ENCODE results near the gene KCNH5.

Gene KCNH5

GRCh38 chr14:63039866-63040265 is 5.4 kb downstream of the KCNH5 start:
- Histone ChIP-seq H3K4me1 (ENCODE audit: control insufficient read depth, low read depth, low read length) (peaks cover 9% of the 10 kb centered on the region), H3K9me3 (ENCODE audit: control insufficient read depth, low read depth, low read length) (no peaks in the 10 kb centered on the region), H3K36me3 (ENCODE audit: control insufficient read depth, low read depth, low read length) (no peaks in the 10 kb centered on the region), H3K27ac (ENCODE audit: low read length) (no peak overlapping the region), H3K4me3 (ENCODE audit: low read length) (no peak overlapping the region), H3K9ac (ENCODE audit: low read length) (no peak overlapping the region), H3K27me3 (ENCODE audit: control insufficient read depth, insufficient read depth, low read length) (peaks cover 14% of the 10 kb centered on the region)

GRCh38 chr14:63032641-63033040 is 12.6 kb downstream of the KCNH5 start:
- peaks cover 4% of the 10 kb centered on the region for H3K4me1 ChIP-seq (ENCODE audit: control insufficient read depth, low read depth, low read length)
- no peak overlapping the region for H3K9ac ChIP-seq (ENCODE audit: low read length)
- H3K4me3 ChIP-seq (ENCODE audit: low read length): no peak overlapping the region
- H3K36me3 ChIP-seq (ENCODE audit: control insufficient read depth, low read depth, low read length): no peaks in the 10 kb centered on the region
- H3K27ac ChIP-seq (ENCODE audit: low read length): no peak overlapping the region
- H3K27me3 ChIP-seq (ENCODE audit: control insufficient read depth, insufficient read depth, low read length): no peaks in the 10 kb centered on the region
- no peaks in the 10 kb centered on the region for H3K9me3 ChIP-seq (ENCODE audit: control insufficient read depth, low read depth, low read length)

GRCh38 chr14:63032076-63032475 is 13.2 kb downstream of the KCNH5 start:
- Histone ChIP-seq H3K9ac (ENCODE audit: low read length) (no peak overlapping the region), H3K36me3 (ENCODE audit: control insufficient read depth, low read depth, low read length) (no peaks in the 10 kb centered on the region), H3K4me1 (ENCODE audit: control insufficient read depth, low read depth, low read length) (peaks cover 4% of the 10 kb centered on the region), H3K4me3 (ENCODE audit: low read length) (no peak overlapping the region), H3K27me3 (ENCODE audit: control insufficient read depth, insufficient read depth, low read length) (no peaks in the 10 kb centered on the region), H3K9me3 (ENCODE audit: control insufficient read depth, low read depth, low read length) (no peaks in the 10 kb centered on the region), H3K27ac (ENCODE audit: low read length) (no peak overlapping the region)

GRCh38 chr14:63030113-63030512 is 15.1 kb downstream of the KCNH5 start:
- H3K27ac ChIP-seq (ENCODE audit: low read length): no peak overlapping the region
- peaks cover 4% of the 10 kb centered on the region for H3K4me1 ChIP-seq (ENCODE audit: control insufficient read depth, low read depth, low read length)
- H3K27me3 ChIP-seq (ENCODE audit: control insufficient read depth, insufficient read depth, low read length): no peaks in the 10 kb centered on the region
- no peaks in the 10 kb centered on the region for H3K36me3 ChIP-seq (ENCODE audit: control insufficient read depth, low read depth, low read length)
- H3K4me3 ChIP-seq (ENCODE audit: low read length): no peak overlapping the region
- H3K9ac ChIP-seq (ENCODE audit: low read length): no peak overlapping the region
- no peaks in the 10 kb centered on the region for H3K9me3 ChIP-seq (ENCODE audit: control insufficient read depth, low read depth, low read length)

- no peak overlapping the region for H3K4me3 ChIP-seq (ENCODE audit: low read length)
- H3K27me3 ChIP-seq (ENCODE audit: control insufficient read depth, insufficient read depth, low read length): no peaks in the 10 kb centered on the region
- peaks cover 4% of the 10 kb centered on the region for H3K4me1 ChIP-seq (ENCODE audit: control insufficient read depth, low read depth, low read length)
These were observed 17.5 kb downstream of the KCNH5 start for GRCh38 chr14:63027719-63028118.

GRCh38 chr14:63026491-63026890 is 18.8 kb downstream of the KCNH5 start:
- no peaks in the 10 kb centered on the region for H3K27me3 ChIP-seq (ENCODE audit: control insufficient read depth, insufficient read depth, low read length)
- no peaks in the 10 kb centered on the region for H3K36me3 ChIP-seq (ENCODE audit: control insufficient read depth, low read depth, low read length)
- H3K9me3 ChIP-seq (ENCODE audit: control insufficient read depth, low read depth, low read length): no peaks in the 10 kb centered on the region
- peaks cover 4% of the 10 kb centered on the region for H3K4me1 ChIP-seq (ENCODE audit: control insufficient read depth, low read depth, low read length)
- H3K9ac ChIP-seq (ENCODE audit: low read length): no peak overlapping the region
- no peak overlapping the region for H3K4me3 ChIP-seq (ENCODE audit: low read length)
- no peak overlapping the region for H3K27ac ChIP-seq (ENCODE audit: low read length)

More at GRCh38 chr14:63027719-63028118, 17.5 kb downstream of the KCNH5 start:
- H3K27ac ChIP-seq (ENCODE audit: low read length): no peak overlapping the region
- H3K9ac ChIP-seq (ENCODE audit: low read length): no peak overlapping the region
- no peaks in the 10 kb centered on the region for H3K36me3 ChIP-seq (ENCODE audit: control insufficient read depth, low read depth, low read length)
- no peaks in the 10 kb centered on the region for H3K9me3 ChIP-seq (ENCODE audit: control insufficient read depth, low read depth, low read length)

GRCh38 chr14:63014621-63015020 is 30.6 kb downstream of the KCNH5 start:
- Histone ChIP-seq H3K9ac (ENCODE audit: low read length) (no peak overlapping the region), H3K27ac (ENCODE audit: low read length) (no peak overlapping the region), H3K9me3 (ENCODE audit: control insufficient read depth, low read depth, low read length) (no peaks in the 10 kb centered on the region), H3K36me3 (ENCODE audit: control insufficient read depth, low read depth, low read length) (no peaks in the 10 kb centered on the region), H3K4me1 (ENCODE audit: control insufficient read depth, low read depth, low read length) (no peaks in the 10 kb centered on the region), H3K27me3 (ENCODE audit: control insufficient read depth, insufficient read depth, low read length) (no peaks in the 10 kb centered on the region), H3K4me3 (ENCODE audit: low read length) (no peak overlapping the region)

GRCh38 chr14:63012171-63012570 is 33.1 kb downstream of the KCNH5 start:
- Histone ChIP-seq H3K27ac (ENCODE audit: low read length) (no peak overlapping the region), H3K27me3 (ENCODE audit: control insufficient read depth, insufficient read depth, low read length) (no peaks in the 10 kb centered on the region), H3K4me1 (ENCODE audit: control insufficient read depth, low read depth, low read length) (no peaks in the 10 kb centered on the region), H3K9ac (ENCODE audit: low read length) (no peak overlapping the region), H3K9me3 (ENCODE audit: control insufficient read depth, low read depth, low read length) (no peaks in the 10 kb centered on the region), H3K36me3 (ENCODE audit: control insufficient read depth, low read depth, low read length) (no peaks in the 10 kb centered on the region), H3K4me3 (ENCODE audit: low read length) (no peak overlapping the region)

- Histone ChIP-seq H3K4me1 (ENCODE audit: control insufficient read depth, low read depth, low read length) (no peaks in the 10 kb centered on the region), H3K27ac (ENCODE audit: low read length) (no peak overlapping the region), H3K36me3 (ENCODE audit: control insufficient read depth, low read depth, low read length) (no peaks in the 10 kb centered on the region), H3K9ac (ENCODE audit: low read length) (no peak overlapping the region), H3K4me3 (ENCODE audit: low read length) (no peak overlapping the region), H3K9me3 (ENCODE audit: control insufficient read depth, low read depth, low read length) (no peaks in the 10 kb centered on the region), H3K27me3 (ENCODE audit: control insufficient read depth, insufficient read depth, low read length) (no peaks in the 10 kb centered on the region)
These were observed 33.6 kb downstream of the KCNH5 start for GRCh38 chr14:63011623-63012022.

GRCh38 chr14:63009495-63009894 is 35.8 kb downstream of the KCNH5 start:
- no peak overlapping the region for H3K4me3 ChIP-seq (ENCODE audit: low read length)
- H3K36me3 ChIP-seq (ENCODE audit: control insufficient read depth, low read depth, low read length): no peaks in the 10 kb centered on the region
- no peak overlapping the region for H3K9ac ChIP-seq (ENCODE audit: low read length)
- H3K27ac ChIP-seq (ENCODE audit: low read length): no peak overlapping the region
- no peaks in the 10 kb centered on the region for H3K9me3 ChIP-seq (ENCODE audit: control insufficient read depth, low read depth, low read length)
- no peaks in the 10 kb centered on the region for H3K27me3 ChIP-seq (ENCODE audit: control insufficient read depth, insufficient read depth, low read length)
- no peaks in the 10 kb centered on the region for H3K4me1 ChIP-seq (ENCODE audit: control insufficient read depth, low read depth, low read length)

- Histone ChIP-seq H3K27ac (ENCODE audit: low read length) (no peak overlapping the region), H3K9ac (ENCODE audit: low read length) (no peak overlapping the region), H3K27me3 (ENCODE audit: control insufficient read depth, insufficient read depth, low read length) (no peaks in the 10 kb centered on the region), H3K9me3 (ENCODE audit: control insufficient read depth, low read depth, low read length) (no peaks in the 10 kb centered on the region), H3K4me1 (ENCODE audit: control insufficient read depth, low read depth, low read length) (no peaks in the 10 kb centered on the region), H3K4me3 (ENCODE audit: low read length) (no peak overlapping the region), H3K36me3 (ENCODE audit: control insufficient read depth, low read depth, low read length) (no peaks in the 10 kb centered on the region)
These were observed 38.7 kb downstream of the KCNH5 start for GRCh38 chr14:63006531-63006930.

- H3K27me3 ChIP-seq (ENCODE audit: control insufficient read depth, insufficient read depth, low read length): no peaks in the 10 kb centered on the region
- H3K4me3 ChIP-seq (ENCODE audit: low read length): no peak overlapping the region
- H3K9ac ChIP-seq (ENCODE audit: low read length): no peak overlapping the region
- no peaks in the 10 kb centered on the region for H3K4me1 ChIP-seq (ENCODE audit: control insufficient read depth, low read depth, low read length)
- H3K9me3 ChIP-seq (ENCODE audit: control insufficient read depth, low read depth, low read length): no peaks in the 10 kb centered on the region
- no peaks in the 10 kb centered on the region for H3K36me3 ChIP-seq (ENCODE audit: control insufficient read depth, low read depth, low read length)
- H3K27ac ChIP-seq (ENCODE audit: low read length): no peak overlapping the region
These were observed 51.2 kb downstream of the KCNH5 start for GRCh38 chr14:62994096-62994495.
